A549 (cell line): ENCODE data around the gene DCAF7.

Experiments used
- CEBPB ChIP-seq, 2 experiments: fragments of >200 bp in 1 of 2; sonication (Bioruptor Twin) in 1 of 2; formaldehyde crosslinking in 1 of 2; IDR thresholded peaks; 2 replicates each; pipeline ENCODE4 v1.6.1; 2012 to 2016
- CHD4 ChIP-seq: fragments of 200-600 bp; sonication (generic); IDR thresholded peaks from 2 replicates; pipeline ENCODE4 v1.6.1; 2016; ENCODE audit warnings: antibody characterized with exemption, mild to moderate bottlenecking, borderline replicate concordance
- CTCF ChIP-seq: fragments of >200 bp; sonication (Bioruptor Twin); formaldehyde crosslinking; IDR thresholded peaks from 3 replicates; pipeline ENCODE4 v1.5.1; 2016
- MAX ChIP-seq: IDR thresholded peaks from 2 replicates; pipeline ENCODE4 v1.6.1; 2012
- MYC ChIP-seq: IDR thresholded peaks from 2 replicates; pipeline ENCODE4 v1.6.1; 2012; ENCODE audit warnings: mild to moderate bottlenecking, inconsistent platforms, low read length, improper control_type of control experiment, borderline replicate concordance
- RAD21 ChIP-seq, 2 experiments: fragments of >200 bp in 1 of 2; sonication (Bioruptor Twin) in 1 of 2; formaldehyde crosslinking in 1 of 2; IDR thresholded peaks in 1 of 2; conservative IDR thresholded peaks in 1 of 2; 2 replicates in 1 of 2; 3 replicates in 1 of 2; pipeline ENCODE4 v1.6.1; 2012 to 2018; ENCODE audit warnings: inconsistent platforms in 1 of 2
- ZC3H11A ChIP-seq: fragments of 450-650 bp; IDR thresholded peaks from 2 replicates; pipeline ENCODE4 v1.6.1; 2014; ENCODE audit warnings: antibody characterized with exemption, mild to moderate bottlenecking

- no peak for TF ChIP-seq CTCF
- TF ChIP-seq MAX = no peak
- TF ChIP-seq MYC = no peak
- no peak for TF ChIP-seq CEBPB (IDR thresholded peaks at IDR 0.05)
- TF ChIP-seq ZC3H11A = no peak
- TF ChIP-seq RAD21 (conservative IDR thresholded peaks at IDR 0.05 in 1 of 2, IDR thresholded peaks at IDR 0.05 in 1 of 2) = no peak
- TF ChIP-seq CHD4 = no peak
These were observed 88.8 kb downstream of the DCAF7 start for GRCh38 chr17:63639125-63639524.
